ENCODE data around the gene AGPAT1. TPM values are rescaled to one million over a fixed set of nuclear protein-coding genes. Genes with fewer than 3 reads are reported as not detected.

Gene AGPAT1
- total and polyA plus RNA-seq, 2 of the 13 experiments (the other 11 are each of a cell fraction or from before 2014, with no cell fraction given): 51.3 to 139 TPM

- Histone ChIP-seq H3K9me3 (ENCODE audit: low read length) (no peaks in the 10 kb centered on the region), H3K9ac (ENCODE audit: insufficient read depth, low read depth, low read length) (peak within 1 kb of the TSS; percentile 91), H3K4me2 (ENCODE audit: low read depth, low read length) (peak within 1 kb of the TSS; percentile 94), H3K4me1 (ENCODE audit: insufficient read depth, low read length) (peaks cover 28% of the 10 kb centered on the region), H3K79me2 (ENCODE audit: insufficient read depth, low read length) (peaks cover 17% of the 10 kb centered on the region), H4K20me1 (ENCODE audit: insufficient read depth, low read length) (no peaks in the 10 kb centered on the region), H3K36me3 (replicated peaks in 1 of 2; ENCODE audit: control insufficient read depth in 1 of 2, insufficient read depth in 2 of 2, low read length in 2 of 2) (peaks cover 18 to 32% of the 10 kb centered on the region in 2 experiments), H3K4me3 (replicated peaks in 1 of 3; ENCODE audit: insufficient read depth in 1 of 3, low read depth in 2 of 3, low read length in 3 of 3) (peak within 1 kb of the TSS; percentile 78 to 91 (median 88)), H3K27ac (ENCODE audit: extremely low read length, insufficient read depth, low read length) (peak within 1 kb of the TSS; percentile 88), H2AFZ (ENCODE audit: low read length) (peak within 1 kb of the TSS; percentile 75), H3K27me3 (ENCODE audit: control insufficient read depth in 1 of 2, insufficient read depth in 2 of 2, low read length in 2 of 2) (no peaks in the 10 kb centered on the region; a peak in 1 of 5 replicates)
- ChIA-PET CTCF (ENCODE audit: low intra/inter-chr PET ratio, low total read pairs) (interaction anchor here (1.0 to 4.3 kb wide), 6 partner anchors 26 to 106 kb away, joined by 4 to 97 read pairs (median 4); partner anchors contain the start of gene ATF6B), POLR2A (interaction anchor here (0.5 to 2.6 kb wide), 14 partner anchors 11 to 818 kb away, joined by 3 to 35 read pairs (median 4); partner anchors contain the start of genes AGPAT1, ATF6B, EGFL8 and FKBPL)
- under 1% methylated on average over 41 of the region's 52 CpGs for WGBS (ENCODE audit: low lambda C conversion rate)
- peak; percentile 79 for ATAC-seq
- FAIRE-seq: peak; percentile 86
- peak; percentile 93 for DNase-seq (ENCODE audit: low spot score)
- in situ Hi-C loops (cut with HindIII; ENCODE audit: extremely low pct_ligation_motif_present, low pct_unique_long_range_greater_than_20kb): loop anchor here (5.0 kb wide), 1 partner anchor 37 kb away; no protein-coding TSS in a partner anchor
- TSS peak; percentile 73 for BruUV-seq (replicated peaks)
- intact Hi-C loops (cut with micrococcal nuclease; ENCODE audit: unreplicated experiment): loop anchor here (1.0 kb wide), 5 partner anchors 24 to 67 kb away; partner anchors contain the start of genes FKBPL and RNF5
- peak; percentile 97 for TF ChIP-seq SAP130 (CRISPR knock-in tag; IDR thresholded peaks at IDR 0.05; ENCODE audit: low read depth)
- TF ChIP-seq GATA4 (IDR thresholded peaks at IDR 0.05; ENCODE audit: borderline replicate concordance, low read depth): peak; percentile 44; the same call in 1 of the 2 replicates
- TF ChIP-seq, protein P1, sequence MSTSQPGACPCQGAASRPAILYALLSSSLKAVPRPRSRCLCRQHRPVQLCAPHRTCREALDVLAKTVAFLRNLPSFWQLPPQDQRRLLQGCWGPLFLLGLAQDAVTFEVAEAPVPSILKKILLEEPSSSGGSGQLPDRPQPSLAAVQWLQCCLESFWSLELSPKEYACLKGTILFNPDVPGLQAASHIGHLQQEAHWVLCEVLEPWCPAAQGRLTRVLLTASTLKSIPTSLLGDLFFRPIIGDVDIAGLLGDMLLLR (CRISPR knock-in tag; IDR thresholded peaks at IDR 0.05): no peak
- TF ChIP-seq, protein P2, sequence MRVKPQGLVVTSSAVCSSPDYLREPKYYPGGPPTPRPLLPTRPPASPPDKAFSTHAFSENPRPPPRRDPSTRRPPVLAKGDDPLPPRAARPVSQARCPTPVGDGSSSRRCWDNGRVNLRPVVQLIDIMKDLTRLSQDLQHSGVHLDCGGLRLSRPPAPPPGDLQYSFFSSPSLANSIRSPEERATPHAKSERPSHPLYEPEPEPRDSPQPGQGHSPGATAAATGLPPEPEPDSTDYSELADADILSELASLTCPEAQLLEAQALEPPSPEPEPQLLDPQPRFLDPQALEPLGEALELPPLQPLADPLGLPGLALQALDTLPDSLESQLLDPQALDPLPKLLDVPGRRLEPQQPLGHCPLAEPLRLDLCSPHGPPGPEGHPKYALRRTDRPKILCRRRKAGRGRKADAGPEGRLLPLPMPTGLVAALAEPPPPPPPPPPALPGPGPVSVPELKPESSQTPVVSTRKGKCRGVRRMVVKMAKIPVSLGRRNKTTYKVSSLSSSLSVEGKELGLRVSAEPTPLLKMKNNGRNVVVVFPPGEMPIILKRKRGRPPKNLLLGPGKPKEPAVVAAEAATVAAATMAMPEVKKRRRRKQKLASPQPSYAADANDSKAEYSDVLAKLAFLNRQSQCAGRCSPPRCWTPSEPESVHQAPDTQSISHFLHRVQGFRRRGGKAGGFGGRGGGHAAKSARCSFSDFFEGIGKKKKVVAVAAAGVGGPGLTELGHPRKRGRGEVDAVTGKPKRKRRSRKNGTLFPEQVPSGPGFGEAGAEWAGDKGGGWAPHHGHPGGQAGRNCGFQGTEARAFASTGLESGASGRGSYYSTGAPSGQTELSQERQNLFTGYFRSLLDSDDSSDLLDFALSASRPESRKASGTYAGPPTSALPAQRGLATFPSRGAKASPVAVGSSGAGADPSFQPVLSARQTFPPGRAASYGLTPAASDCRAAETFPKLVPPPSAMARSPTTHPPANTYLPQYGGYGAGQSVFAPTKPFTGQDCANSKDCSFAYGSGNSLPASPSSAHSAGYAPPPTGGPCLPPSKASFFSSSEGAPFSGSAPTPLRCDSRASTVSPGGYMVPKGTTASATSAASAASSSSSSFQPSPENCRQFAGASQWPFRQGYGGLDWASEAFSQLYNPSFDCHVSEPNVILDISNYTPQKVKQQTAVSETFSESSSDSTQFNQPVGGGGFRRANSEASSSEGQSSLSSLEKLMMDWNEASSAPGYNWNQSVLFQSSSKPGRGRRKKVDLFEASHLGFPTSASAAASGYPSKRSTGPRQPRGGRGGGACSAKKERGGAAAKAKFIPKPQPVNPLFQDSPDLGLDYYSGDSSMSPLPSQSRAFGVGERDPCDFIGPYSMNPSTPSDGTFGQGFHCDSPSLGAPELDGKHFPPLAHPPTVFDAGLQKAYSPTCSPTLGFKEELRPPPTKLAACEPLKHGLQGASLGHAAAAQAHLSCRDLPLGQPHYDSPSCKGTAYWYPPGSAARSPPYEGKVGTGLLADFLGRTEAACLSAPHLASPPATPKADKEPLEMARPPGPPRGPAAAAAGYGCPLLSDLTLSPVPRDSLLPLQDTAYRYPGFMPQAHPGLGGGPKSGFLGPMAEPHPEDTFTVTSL (CRISPR knock-in tag; IDR thresholded peaks at IDR 0.05; ENCODE audit: borderline replicate concordance): peak; percentile 45; the same call in 1 of the 2 replicates
- peak; percentile 61 for TF ChIP-seq POLR2AphosphoS5 (IDR thresholded peaks at IDR 0.05; ENCODE audit: low read depth, low read length)
- TF ChIP-seq ZNF552 (CRISPR knock-in tag; IDR thresholded peaks at IDR 0.05; ENCODE audit: borderline replicate concordance): no peak; the same call in 1 of the 2 replicates
- TF ChIP-seq DMTF1 (CRISPR knock-in tag; IDR thresholded peaks at IDR 0.05): no peak; the same call in 1 of the 2 replicates
- peak; percentile 84 for TF ChIP-seq SP4 (CRISPR knock-in tag; IDR thresholded peaks at IDR 0.05)
- TF ChIP-seq ZNF775 (CRISPR knock-in tag; IDR thresholded peaks at IDR 0.05; ENCODE audit: borderline replicate concordance): 0 out of 2 replicates have a peak, but pooled peaks have one; percentile 65
- TF ChIP-seq ZBTB8A (CRISPR knock-in tag; IDR thresholded peaks at IDR 0.05; ENCODE audit: borderline replicate concordance, low read depth): peak; percentile 93; the same call in 1 of the 2 replicates
- no peak; the same call in 1 of the 2 replicates for TF ChIP-seq ZNF160 (CRISPR knock-in tag; IDR thresholded peaks at IDR 0.05)
- no peak for TF ChIP-seq SOX13 (IDR thresholded peaks at IDR 0.05)
- TF ChIP-seq SOX13 (CRISPR knock-in tag; conservative IDR thresholded peaks at IDR 0.05 in 1 of 2, IDR thresholded peaks at IDR 0.05 in 1 of 2): peak in 1 of 2 experiments; percentile 14; a peak in 1 of 4 replicates
These were observed 22.0 kb downstream of the AGPAT1 start, which contains the start of gene PPT2 for GRCh38 chr6:32153564-32154513. TSS of gene PPT2 (plus strand) at chr6:32154141. CDS start at chr6:32154595, 454 bp downstream.
